ENCODE data around the gene ALK. TPM values are rescaled to one million over a fixed set of nuclear protein-coding genes. Genes with fewer than 3 reads are reported as not detected.

Gene ALK
- total RNA-seq, 1 experiment from 2014 or later: 14.7 TPM

- no peak for DNase-seq (ENCODE audit: low spot score)
- intact Hi-C loops (cut with micrococcal nuclease; ENCODE audit: unreplicated experiment): no loop called here
- ChIA-PET CTCF (no interaction called here), POLR2A (ENCODE audit: low non-redundant PET) (no interaction called here)
- no peak for TF ChIP-seq CTCF (conservative IDR thresholded peaks at IDR 0.05; ENCODE audit: low read depth, low read length)
- TF ChIP-seq EZH2 (IDR thresholded peaks at IDR 0.05; ENCODE audit: borderline replicate concordance, low read depth, low read length, poor library complexity, severe bottlenecking): no peak
- no peak overlapping the region for H3K27ac ChIP-seq (ENCODE audit: low read depth, low read length, poor library complexity, severe bottlenecking)
- H3K4me1 ChIP-seq (ENCODE audit: insufficient read depth, low read length, poor library complexity, severe bottlenecking): no peaks in the 10 kb centered on the region
- no peak overlapping the region for H3K4me3 ChIP-seq (ENCODE audit: low read depth, low read length, poor library complexity, severe bottlenecking)
- H3K9me3 ChIP-seq (ENCODE audit: low read depth, low read length, poor library complexity, severe bottlenecking): no peaks in the 10 kb centered on the region
- no peaks in the 10 kb centered on the region for H3K36me3 ChIP-seq (ENCODE audit: insufficient read depth, low read length, poor library complexity, severe bottlenecking)
- H3K27me3 ChIP-seq (replicated peaks; ENCODE audit: insufficient read depth, low read depth, low read length, poor library complexity): no peaks in the 10 kb centered on the region
- no TSS peak for BruUV-seq (replicated peaks)
Observed at GRCh38 chr2:29405707-29406106, 515.7 kb downstream of the ALK start.

GRCh38 chr2:29405266-29405665, 516.1 kb downstream of the ALK start:
- Histone ChIP-seq H3K9me3 (ENCODE audit: low read depth, low read length, poor library complexity, severe bottlenecking) (no peaks in the 10 kb centered on the region), H3K27ac (ENCODE audit: low read depth, low read length, poor library complexity, severe bottlenecking) (no peak overlapping the region), H3K27me3 (replicated peaks; ENCODE audit: insufficient read depth, low read depth, low read length, poor library complexity) (no peaks in the 10 kb centered on the region), H3K4me3 (ENCODE audit: low read depth, low read length, poor library complexity, severe bottlenecking) (no peak overlapping the region), H3K4me1 (ENCODE audit: insufficient read depth, low read length, poor library complexity, severe bottlenecking) (no peaks in the 10 kb centered on the region), H3K36me3 (ENCODE audit: insufficient read depth, low read length, poor library complexity, severe bottlenecking) (no peaks in the 10 kb centered on the region)
- intact Hi-C loops (cut with micrococcal nuclease; ENCODE audit: unreplicated experiment): no loop called here
- no TSS peak for BruUV-seq (replicated peaks)
- ChIA-PET CTCF (no interaction called here), POLR2A (ENCODE audit: low non-redundant PET) (no interaction called here)
- DNase-seq (ENCODE audit: low spot score): no peak
- TF ChIP-seq CTCF (conservative IDR thresholded peaks at IDR 0.05; ENCODE audit: low read depth, low read length): no peak
- no peak for TF ChIP-seq EZH2 (IDR thresholded peaks at IDR 0.05; ENCODE audit: borderline replicate concordance, low read depth, low read length, poor library complexity, severe bottlenecking)

GRCh38 chr2:29401994-29402393, 519.4 kb downstream of the ALK start:
- POLR2A ChIA-PET (ENCODE audit: low non-redundant PET): no interaction called here
- CTCF ChIA-PET: interaction anchor here (1.0 kb wide), 1 partner anchor 93 kb away, joined by 3 read pairs; no protein-coding TSS in a partner anchor
- Histone ChIP-seq H3K4me1 (ENCODE audit: insufficient read depth, low read length, poor library complexity, severe bottlenecking) (peaks cover 21% of the 10 kb centered on the region), H3K9me3 (ENCODE audit: low read depth, low read length, poor library complexity, severe bottlenecking) (no peaks in the 10 kb centered on the region), H3K27me3 (replicated peaks; ENCODE audit: insufficient read depth, low read depth, low read length, poor library complexity) (no peaks in the 10 kb centered on the region), H3K36me3 (ENCODE audit: insufficient read depth, low read length, poor library complexity, severe bottlenecking) (no peaks in the 10 kb centered on the region), H3K4me3 (ENCODE audit: low read depth, low read length, poor library complexity, severe bottlenecking) (no peak overlapping the region), H3K27ac (ENCODE audit: low read depth, low read length, poor library complexity, severe bottlenecking) (no peak overlapping the region)
- TF ChIP-seq EZH2 (IDR thresholded peaks at IDR 0.05; ENCODE audit: borderline replicate concordance, low read depth, low read length, poor library complexity, severe bottlenecking) (no peak), CTCF (conservative IDR thresholded peaks at IDR 0.05; ENCODE audit: low read depth, low read length) (no peak)
- BruUV-seq (replicated peaks): no TSS peak
- DNase-seq (ENCODE audit: low spot score): no peak
- intact Hi-C loops (cut with micrococcal nuclease; ENCODE audit: unreplicated experiment): no loop called here

Measured in A673 (cell line).